COR-L47 (cell line): ENCODE data around the gene AIP.
"Not testable (repeated sequence)": the region's sequence is repeated elsewhere in the genome, so short reads cannot be mapped to it uniquely, and the experiment has no call there.

Experiments used
- DNase-seq: peaks from one replicate; lab custom pipeline; 2025; lab: John Stamatoyannopoulos, UW

The AIP gene

GRCh38 chr11:67449116-67449844 is 33.5 kb upstream of the AIP start:
- no peak for DNase-seq

DNA sequence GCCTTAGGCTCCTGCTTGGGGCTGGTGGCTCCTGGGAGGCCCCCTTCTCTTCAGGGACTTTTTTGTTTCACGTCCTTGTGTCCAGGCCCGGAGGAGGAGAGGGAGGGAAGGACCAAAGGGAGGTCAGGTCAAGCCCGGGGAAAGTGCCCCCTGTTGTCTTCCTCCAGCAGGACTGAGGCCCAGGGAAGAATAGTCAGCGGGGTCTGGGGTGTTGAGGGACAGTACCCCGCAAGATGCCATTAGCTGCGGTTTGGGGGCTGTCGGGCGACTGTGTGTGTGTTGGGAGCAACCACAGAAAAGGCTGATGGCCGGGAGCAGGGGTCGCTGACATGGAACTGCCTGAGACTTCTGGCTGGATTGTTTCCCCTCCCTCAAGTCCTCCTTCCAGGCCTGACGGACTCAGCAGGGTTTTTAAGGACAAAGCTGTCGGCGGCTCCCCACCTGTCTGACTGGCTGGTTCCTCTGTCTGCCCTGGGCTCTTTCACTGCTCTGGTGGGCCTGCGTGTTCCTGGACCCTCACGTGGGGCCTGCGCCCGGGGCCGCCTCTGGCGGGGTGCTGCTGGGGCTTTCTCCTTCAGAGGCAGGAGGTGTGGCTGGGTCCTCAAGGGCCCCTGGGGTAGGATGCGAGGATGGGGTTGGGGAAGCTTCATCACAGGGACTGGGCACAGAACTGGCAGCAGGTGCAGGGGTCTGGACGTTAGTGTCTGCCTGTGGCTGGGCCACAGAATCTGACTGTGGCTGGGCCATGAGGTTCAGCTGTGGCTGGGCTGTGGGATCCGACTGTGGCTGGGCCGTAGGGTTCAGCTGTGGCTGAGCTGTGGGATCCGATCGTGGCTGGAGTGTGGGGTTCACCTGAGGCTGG is 31.8 kb upstream of the AIP start:
- DNase-seq: no peak

DNA sequence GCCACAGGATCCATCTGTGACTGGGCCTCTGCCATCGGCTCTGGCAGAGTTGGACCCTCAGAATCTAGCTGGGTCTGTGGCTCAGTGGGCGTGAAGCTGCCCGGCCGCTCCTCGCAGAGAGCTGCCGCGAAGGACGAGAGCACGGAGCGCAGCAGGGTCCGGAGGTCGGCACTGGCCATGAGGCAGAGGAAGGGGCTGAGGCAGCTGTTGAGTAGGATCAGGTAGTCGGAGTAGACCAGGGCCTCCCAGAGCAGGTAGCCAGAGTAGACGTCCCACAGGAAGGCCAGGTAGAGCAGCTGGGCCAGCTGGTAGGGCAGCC is 31.2 kb upstream of the AIP start:
- no peak for DNase-seq

GRCh38 chr11:67452141-67452952 is 30.5 kb upstream of the AIP start, which contains the start of gene GPR152:
Gene GPR152, minus strand, starts transcription at chr11:67452729. Its CDS starts 5 bp downstream, at chr11:67452724.
- DNase-seq: no peak

DNA sequence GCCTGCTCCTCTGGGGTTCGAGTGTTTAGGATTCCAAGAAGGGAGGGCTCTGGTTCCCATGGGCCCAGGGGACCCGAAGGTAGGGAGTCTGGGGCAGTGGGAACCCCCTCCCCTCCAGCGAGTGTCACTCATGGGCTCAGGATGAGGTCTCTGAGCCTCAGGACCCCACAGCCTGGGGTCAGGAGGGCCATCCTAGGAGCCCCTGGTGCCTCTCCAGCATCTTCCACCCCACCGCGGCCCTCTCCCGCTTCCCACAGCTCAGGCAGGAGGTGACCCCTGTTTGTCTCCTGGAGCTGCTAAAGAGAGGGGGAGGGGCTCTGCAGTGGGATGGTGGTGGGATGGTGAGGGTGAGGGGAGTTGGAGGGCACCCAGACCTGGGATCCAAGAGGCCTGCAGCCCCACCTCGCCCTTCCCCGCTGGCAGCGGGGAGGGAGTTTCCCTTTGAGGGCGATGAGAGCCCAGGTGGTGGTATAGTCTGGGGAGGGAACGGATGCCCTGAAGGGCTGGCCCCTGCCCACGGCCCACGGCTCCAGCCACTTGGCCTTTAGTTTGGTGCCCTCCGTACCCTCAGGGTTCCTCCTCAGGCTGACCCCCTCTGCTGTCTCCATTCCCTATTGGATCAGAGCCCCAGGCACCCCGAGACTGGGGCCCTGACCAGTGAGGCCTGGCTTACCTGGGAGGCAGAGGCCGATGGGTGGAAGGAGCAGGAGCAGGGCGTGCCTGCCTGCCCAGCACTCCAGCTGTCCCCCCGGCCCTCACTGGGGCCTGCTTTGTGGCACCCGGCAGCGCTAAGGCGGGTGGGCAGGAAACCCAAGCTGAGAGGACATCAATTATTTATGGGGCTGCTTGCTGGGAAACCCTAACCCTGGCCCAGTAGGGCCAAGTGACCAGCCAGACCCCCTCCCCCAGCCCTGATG is 28.8 kb upstream of the AIP start:
- DNase-seq: no peak

- DNase-seq: no peak
Observed at GRCh38 chr11:67455054-67455453, 27.8 kb upstream of the AIP start, which contains the start of gene CABP4. Gene CABP4, plus strand, starts transcription at chr11:67455354. Its CDS starts 70 bp downstream, at chr11:67455424.

- no peak for DNase-seq
Observed at GRCh38 chr11:67456068-67456705, 26.6 kb upstream of the AIP start.

DNA sequence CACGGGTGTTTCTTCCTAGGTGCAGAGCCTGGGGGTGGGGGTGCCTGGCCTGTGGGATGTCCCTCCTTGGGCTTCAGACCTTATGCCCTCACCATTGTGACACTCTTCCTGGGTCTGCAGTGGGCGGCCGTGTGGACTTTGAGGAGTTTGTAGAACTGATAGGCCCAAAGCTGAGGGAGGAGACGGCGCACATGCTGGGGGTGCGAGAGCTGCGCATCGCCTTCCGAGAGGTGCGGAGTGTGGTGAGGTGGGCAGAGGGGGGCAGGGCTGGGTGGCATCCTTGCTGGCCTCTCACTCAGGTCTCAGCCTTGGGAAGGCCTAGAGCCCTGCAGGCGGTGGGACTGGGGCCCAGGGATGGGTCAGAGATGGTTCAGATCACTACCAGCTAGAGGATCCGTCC is 25.4 kb upstream of the AIP start:
- DNase-seq: no peak

- no peak for DNase-seq
Observed at GRCh38 chr11:67458266-67458665, 24.6 kb upstream of the AIP start.

DNA sequence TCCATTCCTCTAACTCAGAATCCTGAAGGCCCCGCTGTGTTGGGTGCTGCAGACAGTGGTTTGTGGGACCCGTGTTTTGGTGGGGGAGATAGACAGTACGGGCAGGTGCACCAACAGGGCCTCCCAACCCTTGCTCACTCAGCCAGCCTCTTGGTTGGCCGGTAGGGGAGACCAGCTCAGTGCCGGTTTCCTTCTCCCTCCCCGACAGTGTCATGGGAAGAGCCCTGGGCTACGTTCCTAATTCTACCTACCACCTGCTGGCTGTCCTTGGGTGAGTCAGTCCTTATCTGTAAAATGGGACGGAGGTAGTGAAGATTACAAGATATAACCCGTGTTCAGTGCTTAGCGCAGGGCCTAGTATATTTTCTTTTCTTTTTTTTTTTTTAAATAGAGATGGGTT is 19.6 kb upstream of the AIP start:
- no peak for DNase-seq

DNA sequence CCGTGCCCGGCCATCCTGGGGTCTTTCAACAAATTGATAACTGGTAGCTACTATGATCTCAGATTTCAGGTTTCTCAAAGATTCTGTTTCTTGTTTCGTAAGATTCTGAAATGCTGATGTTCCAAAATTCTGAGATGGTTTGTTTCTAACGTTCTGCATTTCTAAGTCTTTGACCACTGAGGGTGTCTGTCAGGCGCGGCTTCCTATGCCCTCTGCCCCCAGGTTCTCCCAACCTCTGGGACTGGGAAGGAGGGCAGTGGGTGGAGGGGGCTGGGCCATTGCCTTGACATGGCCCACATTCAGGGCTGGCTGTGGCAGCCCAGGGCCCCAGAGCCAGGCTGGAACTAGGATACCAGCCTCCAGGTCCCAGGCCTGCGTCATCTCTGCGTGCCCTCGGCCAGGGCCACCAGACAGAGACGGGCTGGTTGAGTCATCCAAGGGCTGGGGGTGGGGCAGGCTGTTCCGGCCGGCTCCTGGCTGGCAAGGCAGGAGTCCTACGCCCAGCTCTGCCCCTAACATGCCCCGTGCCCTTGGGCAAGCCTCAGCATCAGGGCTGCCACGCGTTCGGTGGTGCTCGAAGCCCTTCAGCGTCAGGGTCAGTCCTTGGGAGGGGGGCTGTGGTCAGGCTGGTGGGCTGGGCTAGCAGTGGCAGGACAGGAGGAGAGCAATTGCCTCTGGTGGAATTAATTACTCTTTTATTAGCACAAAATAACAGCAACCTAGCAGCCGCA is 19.0 kb upstream of the AIP start:
- DNase-seq: no peak

GRCh38 chr11:67464411-67465188 is 18.2 kb upstream of the AIP start:
- peak; percentile 86 for DNase-seq

DNA sequence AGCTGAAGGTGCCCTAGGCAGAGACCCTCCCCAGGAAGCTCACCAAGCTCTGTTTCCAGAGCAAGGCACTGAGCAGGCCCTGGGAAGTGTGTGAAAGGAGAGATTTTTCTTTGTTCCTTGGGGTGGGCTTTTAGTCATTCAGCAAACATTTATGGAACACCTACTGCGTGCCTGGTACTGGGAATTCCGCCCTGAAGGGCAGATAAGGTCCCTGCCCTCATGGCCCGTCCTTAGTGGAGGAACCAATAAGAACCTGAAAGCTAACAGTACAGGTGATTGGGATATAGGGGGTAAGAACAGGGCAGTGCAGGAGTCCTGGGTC is 17.7 kb upstream of the AIP start:
- DNase-seq: no peak

- not testable (repeated sequence) for DNase-seq
Observed at GRCh38 chr11:67465530-67465929, 17.3 kb upstream of the AIP start.

GRCh38 chr11:67466367-67466766 is 16.5 kb upstream of the AIP start:
- no peak for DNase-seq

GRCh38 chr11:67466962-67467771 is 15.7 kb upstream of the AIP start:
- no peak for DNase-seq

- no peak for DNase-seq
Observed at GRCh38 chr11:67468056-67468455, 14.8 kb upstream of the AIP start.

DNA sequence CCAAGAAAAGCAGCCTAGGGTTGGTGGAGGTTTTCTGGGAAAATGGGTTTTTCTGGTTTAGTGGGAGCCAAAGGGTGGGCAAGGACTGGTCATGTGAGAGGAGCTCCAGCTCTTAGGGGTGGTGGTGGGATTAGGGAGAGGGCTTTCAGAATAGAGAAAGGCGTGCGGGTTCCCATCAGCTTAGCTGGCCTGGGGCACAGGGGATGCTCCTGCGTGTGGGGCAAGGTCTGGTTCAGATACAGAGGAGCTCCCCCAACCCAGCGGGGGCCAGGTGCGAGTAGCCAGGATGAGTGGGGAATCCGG is 14.4 kb upstream of the AIP start:
- DNase-seq: no peak
